NK-92 (cell line): ENCODE data around the gene OR2T6.
"Not testable (repeated sequence)": the region's sequence is repeated elsewhere in the genome, so short reads cannot be mapped to it uniquely, and the experiment has no call there.

Experiments used
- DNase-seq: peaks from one replicate; lab custom pipeline; 2025; ENCODE audit not compliant: unreplicated experiment; lab: John Stamatoyannopoulos, UW

Gene OR2T6

DNA sequence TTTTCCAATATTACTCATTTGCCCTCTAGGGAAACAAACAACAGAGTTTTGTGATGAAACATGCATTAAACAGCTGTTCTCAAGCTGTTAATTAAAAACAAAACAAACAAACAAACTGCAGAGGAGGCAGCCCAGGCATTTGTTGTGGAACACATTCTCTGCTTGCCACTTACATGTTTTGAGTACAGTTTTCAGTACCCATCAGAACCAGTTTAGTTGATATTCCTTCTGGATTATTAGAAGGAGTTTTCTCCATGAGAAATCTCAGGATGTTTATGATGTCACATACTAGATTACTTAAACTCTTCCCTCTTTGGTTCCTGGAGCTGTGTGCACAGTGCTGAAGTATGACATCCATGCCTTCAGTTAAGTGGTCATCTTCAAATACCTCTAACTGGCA, at the start of gene OR2T6:
TSS of gene OR2T6 (plus strand) at position 301 of the 400 bp plus-strand sequence. CDS start 11,863 bp downstream, outside the sequence.
- no peak for DNase-seq

DNA sequence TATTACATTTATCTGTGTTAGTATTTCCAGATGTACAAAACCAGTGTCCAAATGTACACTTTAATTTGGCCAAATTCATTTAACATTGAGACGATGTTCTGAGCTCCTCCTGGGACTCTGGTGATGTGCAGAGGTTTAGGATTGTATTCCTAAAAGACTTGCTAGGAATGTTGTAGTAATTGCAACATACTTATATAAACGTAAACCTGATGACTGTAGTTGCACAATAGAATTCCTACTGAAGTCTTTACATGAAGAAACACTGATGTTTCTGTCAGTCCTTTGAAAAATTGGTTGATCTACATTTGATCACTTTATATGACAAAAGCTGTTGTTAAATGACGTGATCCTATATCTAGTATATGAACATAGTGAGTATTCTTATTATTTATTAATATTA, 32.1 kb upstream of the OR2T6 start:
- DNase-seq = no peak

GRCh38 chr1:248348475-248348874, 27.1 kb upstream of the OR2T6 start, which contains the start of gene OR14C36:
TSS of gene OR14C36 (plus strand) at chr1:248348775. CDS start at chr1:248348775, 0 bp downstream.
- DNase-seq = no peak

DNA sequence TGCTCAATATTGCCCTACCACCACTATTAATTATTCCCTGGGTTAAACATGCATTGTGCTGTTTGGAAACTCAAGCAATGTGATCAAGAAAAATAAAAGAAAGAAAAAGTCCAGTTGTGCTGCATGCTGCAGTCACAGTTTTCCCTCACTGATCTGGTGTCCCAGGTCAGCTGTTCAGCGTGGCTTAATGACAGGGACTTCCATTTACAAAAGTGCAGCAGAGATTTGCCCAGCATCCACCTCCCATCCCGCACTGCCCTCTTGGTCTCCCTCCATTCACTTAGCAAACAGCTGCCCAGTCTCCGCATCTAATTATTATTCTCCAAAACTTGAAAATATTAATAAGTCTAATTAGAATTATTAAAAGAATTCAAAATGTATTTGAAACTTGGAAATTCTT, 16.1 kb upstream of the OR2T6 start:
- DNase-seq = no peak

DNA sequence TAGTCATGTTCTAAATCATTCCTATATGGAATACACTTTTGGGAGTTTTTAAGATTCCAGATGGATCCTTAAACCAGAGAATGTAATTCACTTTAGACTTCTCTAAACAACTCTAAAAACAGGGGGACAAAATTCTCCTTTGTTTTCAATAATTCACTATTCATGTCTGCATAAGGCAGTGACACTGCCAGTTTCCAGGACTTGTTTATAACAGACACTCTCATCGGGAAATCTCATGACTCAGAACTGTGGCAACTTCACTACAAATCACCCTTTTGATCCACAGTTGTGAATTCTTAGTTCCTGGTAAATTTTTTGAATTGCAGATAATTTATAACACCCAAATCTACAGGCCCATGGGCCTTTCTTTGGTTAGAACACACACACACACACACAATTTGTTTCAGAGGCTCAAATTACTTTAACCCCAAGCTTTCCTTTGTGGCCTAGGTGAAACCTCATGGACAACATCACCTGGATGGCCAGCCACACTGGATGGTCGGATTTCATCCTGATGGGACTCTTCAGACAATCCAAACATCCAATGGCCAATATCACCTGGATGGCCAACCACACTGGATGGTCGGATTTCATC, 14.3 kb upstream of the OR2T6 start, which contains the start of gene OR2T4:
TSS of gene OR2T4 (plus strand) at position 545 of the 595 bp plus-strand sequence. CDS start at position 545, 0 bp downstream.
- no peak for DNase-seq

DNA sequence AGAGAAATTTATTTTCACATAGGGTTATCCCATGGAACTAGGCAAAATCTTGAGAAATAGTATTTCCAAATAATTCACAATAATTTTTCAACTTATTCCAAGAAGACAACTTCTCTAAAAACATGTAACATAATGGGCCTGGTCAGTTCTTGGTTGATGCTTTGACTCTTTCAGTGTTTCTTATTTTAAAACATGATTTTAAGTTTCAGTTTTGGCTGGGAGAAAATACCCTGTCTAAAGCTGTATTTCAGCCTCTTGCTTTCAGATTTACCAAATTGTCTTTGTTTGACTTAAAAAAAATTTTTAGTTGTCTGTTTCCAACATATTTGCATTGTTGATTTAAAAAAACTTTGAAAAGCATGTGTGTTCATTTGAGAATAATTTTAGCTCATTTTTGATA, 8.9 kb upstream of the OR2T6 start:
- DNase-seq = no peak

DNA sequence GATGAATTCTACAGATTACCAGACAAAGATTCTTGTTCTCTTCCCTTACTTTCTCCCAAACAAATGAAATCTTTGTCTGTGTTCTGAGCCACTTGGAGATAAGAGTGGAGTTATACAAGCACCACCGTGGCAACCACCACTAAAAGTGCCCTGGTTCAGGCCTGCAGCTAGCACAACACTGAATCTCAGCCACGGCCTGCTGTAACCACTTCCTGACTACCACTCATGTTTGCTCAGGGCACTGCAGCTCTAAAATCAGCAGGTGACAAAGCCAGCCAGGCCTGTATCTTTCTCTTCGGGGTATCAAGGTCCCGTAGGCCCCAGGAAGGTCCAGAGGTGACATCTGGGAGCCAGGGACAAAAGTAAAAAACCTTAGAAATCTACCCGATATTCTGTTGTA, 3.2 kb upstream of the OR2T6 start:
- no peak for DNase-seq

DNA sequence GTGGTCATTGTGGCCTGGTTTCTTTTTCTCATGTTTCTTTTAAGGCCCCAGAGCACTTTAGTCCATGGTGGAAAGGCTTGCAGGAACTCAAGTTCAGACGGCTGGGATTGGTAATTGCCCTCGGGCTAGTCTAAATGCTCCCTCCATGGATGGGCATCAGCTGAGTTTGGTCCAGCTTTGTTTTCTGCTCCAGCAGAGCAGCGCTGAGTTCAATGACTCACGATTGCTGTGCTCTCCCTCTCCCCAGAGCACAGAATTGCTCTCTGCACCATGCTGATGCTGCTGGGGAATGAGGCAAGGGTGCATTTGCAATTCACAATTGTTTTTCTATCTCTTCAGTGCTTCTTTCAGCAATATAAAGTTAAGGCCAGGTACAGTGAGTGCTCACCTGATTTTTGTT, 1.8 kb upstream of the OR2T6 start:
- no peak for DNase-seq

- no peak for DNase-seq
These were observed 1.4 kb downstream of the OR2T6 start for GRCh38 chr1:248376916-248377315.

- DNase-seq = no peak
These were observed 5.3 kb downstream of the OR2T6 start for GRCh38 chr1:248380854-248381253.

DNA sequence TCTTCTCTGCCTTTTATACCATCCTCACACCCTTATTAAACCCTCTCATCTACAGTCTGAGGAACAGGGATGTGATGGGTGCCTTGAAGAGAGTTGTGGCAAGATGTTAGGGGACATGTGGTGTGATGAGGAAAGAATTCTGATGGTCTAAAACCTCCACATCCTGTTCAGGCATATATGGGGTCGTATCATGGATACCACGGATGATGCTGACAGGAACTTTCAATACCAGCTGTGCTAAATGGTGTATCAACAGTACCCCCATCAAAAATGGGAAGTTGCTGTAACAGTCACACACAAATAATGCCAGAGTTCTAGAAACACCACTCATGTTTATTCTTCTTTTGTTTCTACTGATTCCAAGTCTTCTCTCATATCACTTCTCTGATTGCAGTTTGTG, 12.9 kb downstream of the OR2T6 start:
- DNase-seq = no peak

GRCh38 chr1:248393050-248393449, 17.5 kb downstream of the OR2T6 start:
- no peak for DNase-seq

GRCh38 chr1:248402748-248403147, 27.2 kb downstream of the OR2T6 start, which contains the start of gene OR2T1:
TSS of gene OR2T1 (plus strand) at chr1:248403048. CDS start at chr1:248406148, 3,100 bp downstream.
- DNase-seq = no peak

- DNase-seq = no peak
These were observed 28.5 kb downstream of the OR2T6 start for GRCh38 chr1:248404024-248404423.

GRCh38 chr1:248406721-248407692, 31.5 kb downstream of the OR2T6 start:
- DNase-seq = no peak

GRCh38 chr1:248416226-248416625, 40.7 kb downstream of the OR2T6 start:
- DNase-seq = no peak

DNA sequence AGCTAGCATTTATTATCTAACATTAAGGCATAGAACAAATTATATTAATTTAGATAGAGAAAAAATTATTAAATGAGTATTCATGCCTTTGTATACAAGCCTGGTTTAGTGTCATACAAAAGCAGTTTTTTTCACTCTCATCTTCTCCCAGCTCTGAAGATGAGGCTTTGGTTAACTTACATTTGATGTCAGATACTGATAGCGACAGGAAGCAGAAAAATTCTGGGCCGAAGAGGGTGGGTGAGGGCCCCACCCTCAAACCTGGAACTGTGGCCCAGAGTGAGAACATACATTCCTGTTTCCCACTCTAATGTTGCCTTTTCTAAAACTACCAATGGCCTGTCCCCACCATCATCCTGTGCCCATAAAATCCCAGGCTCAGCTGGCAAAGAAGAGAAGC, 42.3 kb downstream of the OR2T6 start:
- no peak for DNase-seq

- DNase-seq = no peak
These were observed 45.8 kb downstream of the OR2T6 start for GRCh38 chr1:248421384-248421783.

- DNase-seq = not testable (repeated sequence)
These were observed 52.1 kb downstream of the OR2T6 start for GRCh38 chr1:248427526-248428191.

DNA sequence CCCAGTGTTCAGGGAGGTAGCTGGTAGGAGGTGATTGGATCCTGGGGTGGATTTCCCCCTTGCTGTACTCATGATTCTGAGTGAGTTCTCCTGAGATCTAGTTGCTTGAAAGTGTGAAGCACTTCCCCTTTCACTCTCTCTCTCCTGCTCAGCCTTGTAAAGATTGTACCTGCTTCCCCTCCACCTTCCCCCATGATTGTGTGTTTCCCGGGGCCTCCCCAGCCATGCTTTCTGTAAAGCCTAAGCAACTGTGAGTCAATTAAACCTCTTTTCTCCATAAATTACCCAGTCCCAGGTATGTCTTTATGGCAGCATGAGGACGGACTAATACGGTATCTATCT, 52.6 kb downstream of the OR2T6 start:
- DNase-seq = not testable (repeated sequence)

- not testable (repeated sequence) for DNase-seq
These were observed 56.1 kb downstream of the OR2T6 start for GRCh38 chr1:248431683-248432082.
